Bronchial smooth muscle cell (primary cell): ENCODE data around the gene NPY4R. TPM values are rescaled to one million over a fixed set of nuclear protein-coding genes. Genes with fewer than 3 reads are reported as not detected.

Experiments used
- total RNA-seq: library from RNA; depleted of rRNA; stranded (reverse); fragments of >200 nt; gene quantifications from 2 replicates; pipeline ENCODE4 v1.2.1, GENCODE V29; 2014

NPY4R gene
- under 0.01 TPM in 1 of 2 replicates, not detected in the other for total RNA-seq

GRCh38 chr10:46465765-46466164, at the start of gene NPY4R:
Gene NPY4R, minus strand, starts transcription at chr10:46465958. Its CDS starts 3,323 bp downstream, at chr10:46462635.

Other genes starting within 250 kb of the NPY4R start
- not detected in 2 replicates for gene ANTXRL, start 179.0 kb downstream of the NPY4R start, total RNA-seq
- 0.16 and 0.17 TPM in 2 replicates for gene ANXA8L1, start 90.2 kb downstream of the NPY4R start, total RNA-seq
- gene GPRIN2, start 90.7 kb upstream of the NPY4R start, total RNA-seq, result not detected in 2 replicates
- under 0.01 TPM in 2 replicates for gene SYT15, start 113.2 kb upstream of the NPY4R start, total RNA-seq